Lung (tissue), 12 donors: ENCODE measurements around the gene NTRK3. TPM values are rescaled to one million over a fixed set of nuclear protein-coding genes. Genes with fewer than 3 reads are reported as not detected.

ENCODE experiments used
- ATAC-seq: fragments of 200-7000 bp; cut with Tn5 transposase; one replicate; pipeline ENCODE4 v1.9.1; 2020; ENCODE audit warnings: moderate number of reproducible peaks; ENCODE audit not compliant: insufficient read depth, low FRiP score
- DNase-seq, 3 donors: peaks; one replicate each; pipeline ENCODE4 v3.0.0-alpha.2; 2013 to 2017
- H3K27ac ChIP-seq, 2 donors: one replicate each; pipeline ENCODE4 v1.5.1; 2013; ENCODE audit warnings: mild to moderate bottlenecking in 2 of 2, moderate library complexity in 2 of 2, control low read depth in 1 of 2, inconsistent platforms in 1 of 2, low read depth in 1 of 2, low read length in 1 of 2
- H3K27me3 ChIP-seq, 3 donors: one replicate each; pipeline ENCODE4 v1.5.1; 2013; ENCODE audit warnings: low read length in 2 of 3; ENCODE audit not compliant: control insufficient read depth in 3 of 3, insufficient read depth in 3 of 3
- H3K36me3 ChIP-seq, 4 donors: one replicate each; pipeline ENCODE4 v1.5.1; 2013; ENCODE audit warnings: low read length in 4 of 4, mild to moderate bottlenecking in 1 of 4, moderate library complexity in 1 of 4; ENCODE audit not compliant: control insufficient read depth in 4 of 4, insufficient read depth in 4 of 4
- H3K4me1 ChIP-seq, 5 donors: one replicate each; pipeline ENCODE4 v1.5.1; 2013; ENCODE audit warnings: low read length in 5 of 5, mild to moderate bottlenecking in 2 of 5, moderate library complexity in 1 of 5; ENCODE audit not compliant: control insufficient read depth in 5 of 5, insufficient read depth in 5 of 5
- H3K4me3 ChIP-seq: one replicate; pipeline ENCODE4 v1.5.1; 2013; ENCODE audit warnings: mild to moderate bottlenecking, control low read depth, moderate library complexity
- H3K9ac ChIP-seq, 2 donors: one replicate each; pipeline ENCODE4 v1.5.1; 2013; ENCODE audit warnings: low read length in 2 of 2, control low read depth in 1 of 2; ENCODE audit not compliant: insufficient read depth in 1 of 2
- H3K9me3 ChIP-seq, 4 donors: one replicate each; pipeline ENCODE4 v1.5.1; 2013; ENCODE audit warnings: low read length in 3 of 4, mild to moderate bottlenecking in 1 of 4, moderate library complexity in 1 of 4; ENCODE audit not compliant: control insufficient read depth in 4 of 4, insufficient read depth in 3 of 4
- CTCF ChIP-seq: IDR thresholded peaks from 2 replicates; pipeline ENCODE4 v1.5.1; 2012; ENCODE audit warnings: mild to moderate bottlenecking; ENCODE audit errors: control extremely low read depth, extremely low read depth
- WGBS, 2 donors: extraction: QIAGEN DNeasy Blood & Tissue Kit; methylation state at CpG; one replicate each; pipeline ENCODE4 v1.1.7; 2013; 5-methylcytosine and 5-hydroxymethylcytosine counted together
- polyA plus RNA-seq, 2 donors: library from polyadenylated mRNA; stranded (reverse); fragments of 200-250 nt; gene quantifications; one replicate each; pipeline ENCODE4 v1.2.1, GENCODE V29; 2013
- total RNA-seq, 2 donors: library from RNA; depleted of rRNA in 1 of 2; stranded (reverse); fragments of >200 nt in 1 of 2; gene quantifications; one replicate each; pipeline ENCODE4 v1.2.1, GENCODE V29; 2014 to 2021
- donor health status: control.
- donor health status: control.
- donor health status: Bipolar disorder and iron deficiency.
- donor health status: healthy.
- donor health status: DM: yes; HTN: yes; CAD: no.

NTRK3 gene
- total and polyA plus RNA-seq, 4 donors, result 0.44 to 11.0 (median 4.2) TPM

DNA sequence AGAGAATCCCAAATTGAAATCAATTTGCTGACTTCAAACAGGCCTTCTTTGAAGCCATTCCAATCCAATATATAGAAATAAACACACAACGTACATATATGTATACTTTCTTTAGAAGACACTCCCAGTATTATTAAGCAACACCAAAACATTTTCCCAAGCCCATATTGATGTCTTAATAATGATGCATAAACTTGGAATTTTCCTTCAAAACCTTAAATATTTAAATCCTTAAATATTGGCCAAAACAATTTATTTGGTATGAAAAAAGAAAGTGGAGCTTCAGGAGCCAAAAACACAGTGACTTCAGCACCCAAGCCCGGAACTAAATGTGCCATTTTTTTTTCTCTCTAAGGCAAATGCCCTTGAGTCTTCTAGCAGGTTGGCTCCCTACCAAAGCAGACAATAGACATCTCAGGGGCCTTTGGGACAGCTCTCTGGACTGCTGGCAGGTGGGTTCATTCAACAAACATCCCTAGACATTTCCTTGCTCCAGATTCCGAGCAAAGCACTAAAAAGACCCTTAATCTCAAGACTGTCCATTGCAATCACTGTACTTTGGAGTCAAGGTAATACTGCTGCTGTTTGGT is 384.7 kb downstream of the NTRK3 start:
- Histone ChIP-seq H3K9me3 (no peaks in the 10 kb centered on the region), H3K36me3 (no peaks in the 10 kb centered on the region), H3K4me1 (peaks cover 0 to 13% (median 0%) of the 10 kb centered on the region in 5 donors), H3K4me3 (no peak overlapping the region), H3K27me3 (no peaks in the 10 kb centered on the region), H3K9ac (no peak overlapping the region), H3K27ac (no peak overlapping the region)
- no peak for ATAC-seq
- WGBS, 2 donors, result 64 to 73% methylated on average over 3 of the region's 3 CpGs
- no peak for TF ChIP-seq CTCF
- peak in 1 of 3 donors; percentile 28 for DNase-seq

DNA sequence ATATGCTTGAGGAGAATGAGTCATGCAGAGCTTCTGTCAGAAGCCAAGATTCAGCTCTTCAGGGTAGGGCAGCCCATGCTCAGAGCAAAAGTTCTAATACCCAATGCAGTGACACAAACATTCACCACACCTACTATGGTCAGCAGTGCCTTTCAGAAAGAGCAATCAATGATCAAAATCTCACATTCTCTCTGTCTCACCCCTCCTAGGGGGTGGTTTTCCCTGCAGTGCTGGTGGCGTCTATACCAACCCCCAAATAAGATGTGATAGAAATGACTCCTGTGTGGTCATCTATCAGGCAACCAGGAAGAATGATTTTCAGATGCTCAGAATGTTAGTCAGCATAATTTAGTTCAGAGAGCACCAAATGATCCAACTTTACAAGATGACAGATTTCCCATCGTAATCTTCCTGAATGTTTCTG is 385.3 kb downstream of the NTRK3 start:
- Histone ChIP-seq H3K36me3 (no peaks in the 10 kb centered on the region), H3K9ac (no peak overlapping the region), H3K9me3 (no peaks in the 10 kb centered on the region), H3K27ac (no peak overlapping the region), H3K27me3 (no peaks in the 10 kb centered on the region), H3K4me1 (peaks cover 0 to 13% (median 0%) of the 10 kb centered on the region in 5 donors), H3K4me3 (no peak overlapping the region)
- ATAC-seq (no peak), DNase-seq (no peak)
- WGBS, 2 donors, result 78 to 84% methylated on average over 2 of the region's 2 CpGs
- TF ChIP-seq CTCF, result no peak

DNA sequence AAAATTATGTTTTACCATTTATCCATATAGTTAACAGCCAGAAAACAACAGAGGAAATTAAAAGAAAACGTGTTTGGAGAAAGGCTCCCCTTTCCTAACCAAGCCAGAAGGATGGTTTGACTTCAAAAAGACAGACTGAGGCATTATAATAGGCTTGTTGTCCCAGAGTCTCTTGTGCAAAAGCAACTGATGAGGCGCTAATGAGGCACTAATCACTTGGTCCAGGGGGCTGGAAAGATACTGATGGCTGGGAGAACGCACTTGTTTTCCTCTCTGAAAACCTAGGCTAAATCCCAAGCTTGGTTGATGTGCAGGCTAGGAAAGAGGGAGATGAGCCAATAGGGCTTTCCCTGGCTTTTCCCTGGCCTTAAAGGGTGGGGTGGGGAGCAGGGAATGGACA is 389.6 kb downstream of the NTRK3 start:
- H3K27ac ChIP-seq, result no peak overlapping the region
- 18 to 37% methylated on average over 3 of the region's 3 CpGs for WGBS, 2 donors
- no peaks in the 10 kb centered on the region for H3K36me3 ChIP-seq
- ATAC-seq (no peak), DNase-seq (peak in 2 of 3 donors; percentile 5 to 25)
- H3K4me3 ChIP-seq, result no peak overlapping the region
- H3K4me1 ChIP-seq, result peaks cover 0 to under 1% (median 0%) of the 10 kb centered on the region in 5 donors
- H3K9ac ChIP-seq, result no peak overlapping the region
- no peak for TF ChIP-seq CTCF
- no peaks in the 10 kb centered on the region for H3K27me3 ChIP-seq
- no peaks in the 10 kb centered on the region for H3K9me3 ChIP-seq

DNA sequence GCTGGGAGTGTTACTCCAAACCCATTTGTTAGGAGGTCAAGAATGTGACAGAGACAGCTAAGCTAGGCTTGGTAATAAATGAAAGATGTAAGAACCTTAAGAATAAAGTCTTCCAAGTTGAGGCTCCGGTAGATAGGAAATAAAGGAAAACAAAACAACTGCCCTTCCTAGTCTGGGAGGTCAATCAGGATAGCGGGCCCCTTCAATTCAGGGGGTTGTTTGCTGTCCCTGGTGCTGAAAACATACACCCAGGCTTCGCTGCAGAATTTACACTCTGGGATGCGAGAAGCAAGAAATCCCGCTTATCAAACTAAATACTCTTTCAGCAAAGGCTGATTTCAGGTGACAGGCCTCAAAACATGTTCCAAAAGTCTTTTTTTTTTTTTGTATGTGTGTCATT is 393.4 kb downstream of the NTRK3 start:
- no peak overlapping the region for H3K9ac ChIP-seq
- no peaks in the 10 kb centered on the region for H3K4me1 ChIP-seq
- TF ChIP-seq CTCF, result no peak
- ATAC-seq (no peak), DNase-seq (peak; percentile 22 to 68 (median 51))
- H3K27me3 ChIP-seq, result no peaks in the 10 kb centered on the region
- 41 to 44% methylated on average over 5 of the region's 5 CpGs for WGBS, 2 donors
- no peak overlapping the region for H3K4me3 ChIP-seq
- H3K27ac ChIP-seq, result no peak overlapping the region
- no peaks in the 10 kb centered on the region for H3K36me3 ChIP-seq
- H3K9me3 ChIP-seq, result no peaks in the 10 kb centered on the region
